Activated CD8-positive, alpha-beta memory T cell treated with anti-CD3 and anti-CD28 coated beads, Interleukin-2, amount 50 U/mL, for 48 hours (primary cell): ENCODE results near the gene C2CD2L.
"Not testable (repeated sequence)": the region's sequence is repeated elsewhere in the genome, so short reads cannot be mapped to it uniquely, and the experiment has no call there.

Experiments
- DNase-seq: peaks from one replicate; pipeline ENCODE4 v3.0.0-alpha.2; 2020

The C2CD2L gene

DNA sequence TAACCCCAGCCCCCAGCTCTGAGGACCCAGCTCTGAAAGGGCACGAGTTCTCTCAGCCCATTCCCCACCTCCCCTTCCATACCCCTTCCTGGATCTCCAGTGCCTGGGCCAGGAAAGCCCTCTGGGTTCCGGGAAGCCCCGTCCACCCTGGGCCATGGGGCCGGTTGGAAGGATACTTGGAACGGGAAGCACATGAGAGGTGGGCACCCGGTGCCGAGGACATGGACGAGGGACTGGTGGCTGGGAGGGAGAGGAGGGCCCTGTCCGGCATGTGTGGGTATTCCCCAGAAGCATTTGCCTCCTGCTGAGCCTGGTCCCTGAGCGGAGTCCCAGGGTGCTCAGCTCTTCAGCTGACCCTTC, 9.1 kb downstream of the C2CD2L start:
- no peak for DNase-seq

DNA sequence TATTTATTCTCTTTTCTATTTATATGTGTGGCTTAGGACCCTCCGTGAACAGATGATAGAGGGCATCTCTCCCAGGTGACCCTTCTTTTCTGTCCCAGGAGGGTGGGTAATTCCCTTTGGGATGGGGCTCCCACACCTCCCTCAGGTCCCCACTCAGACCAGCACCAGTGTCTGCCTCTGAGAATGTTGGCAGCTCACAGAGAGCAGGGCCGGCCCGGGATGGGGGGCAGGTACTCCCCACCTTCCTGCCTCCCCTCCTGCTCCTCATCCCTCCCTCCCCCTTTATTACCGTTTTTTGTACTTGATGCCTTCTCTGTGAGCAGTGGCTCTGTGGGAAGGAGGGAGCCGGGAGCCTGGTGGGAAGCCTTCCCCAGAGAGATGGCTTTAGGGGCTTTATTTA, 9.5 kb downstream of the C2CD2L start:
- no peak for DNase-seq

DNA sequence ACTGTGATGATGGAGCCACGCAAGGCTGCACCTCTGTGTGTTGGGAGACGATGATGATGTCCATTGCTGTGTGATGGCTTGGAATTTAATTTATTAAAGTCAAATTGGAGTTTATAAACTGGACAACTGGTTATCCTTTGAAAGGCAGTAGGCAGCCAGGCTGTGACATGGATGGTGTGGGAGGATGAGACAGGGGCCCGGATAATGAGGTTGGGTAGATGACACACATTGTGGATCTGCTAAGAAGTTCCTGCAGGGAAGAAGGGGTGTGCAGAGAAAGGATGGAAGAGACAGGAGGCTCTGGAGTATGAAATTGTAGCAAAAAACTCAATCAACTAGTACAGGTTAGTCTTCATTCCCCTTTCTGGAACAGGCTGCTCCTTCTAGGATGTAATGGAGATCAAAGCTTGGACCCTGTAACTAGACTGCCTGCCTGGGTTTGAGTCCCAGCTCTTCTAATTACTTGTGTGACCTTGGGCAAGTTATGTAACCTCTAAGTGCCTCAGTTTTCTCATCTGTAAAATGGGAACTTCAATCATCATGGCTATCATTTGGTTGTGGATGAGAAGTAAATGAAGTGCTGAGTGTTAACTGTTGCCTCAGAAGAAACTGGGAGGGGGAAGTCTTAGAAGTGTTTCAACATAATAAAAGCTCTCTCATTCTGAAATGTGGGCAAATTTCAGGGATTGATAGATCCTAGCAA, 10.0 kb downstream of the C2CD2L start:
- DNase-seq: no peak

DNA sequence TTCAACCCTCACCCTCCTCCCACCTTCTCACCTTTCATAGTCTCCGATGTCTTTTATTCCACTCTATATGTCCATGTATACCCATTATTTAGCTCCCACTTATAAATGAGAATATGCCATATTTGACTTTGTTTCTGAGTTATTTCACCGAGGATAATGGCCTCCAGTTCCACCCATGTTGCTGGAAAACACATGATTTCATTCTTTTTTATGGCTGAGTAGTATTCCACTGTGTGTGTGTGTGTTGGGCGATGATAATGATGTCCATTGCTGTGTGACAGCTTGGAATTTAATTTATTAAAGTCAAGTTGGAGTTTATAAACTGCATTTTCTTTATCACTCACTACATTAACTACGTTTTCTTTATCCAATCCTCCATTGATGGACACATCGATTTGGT, 11.1 kb downstream of the C2CD2L start:
- DNase-seq: no peak

GRCh38 chr11:119118946-119119345, 11.8 kb downstream of the C2CD2L start:
- DNase-seq: no peak

GRCh38 chr11:119120639-119121007, 13.5 kb downstream of the C2CD2L start:
- DNase-seq: no peak

DNA sequence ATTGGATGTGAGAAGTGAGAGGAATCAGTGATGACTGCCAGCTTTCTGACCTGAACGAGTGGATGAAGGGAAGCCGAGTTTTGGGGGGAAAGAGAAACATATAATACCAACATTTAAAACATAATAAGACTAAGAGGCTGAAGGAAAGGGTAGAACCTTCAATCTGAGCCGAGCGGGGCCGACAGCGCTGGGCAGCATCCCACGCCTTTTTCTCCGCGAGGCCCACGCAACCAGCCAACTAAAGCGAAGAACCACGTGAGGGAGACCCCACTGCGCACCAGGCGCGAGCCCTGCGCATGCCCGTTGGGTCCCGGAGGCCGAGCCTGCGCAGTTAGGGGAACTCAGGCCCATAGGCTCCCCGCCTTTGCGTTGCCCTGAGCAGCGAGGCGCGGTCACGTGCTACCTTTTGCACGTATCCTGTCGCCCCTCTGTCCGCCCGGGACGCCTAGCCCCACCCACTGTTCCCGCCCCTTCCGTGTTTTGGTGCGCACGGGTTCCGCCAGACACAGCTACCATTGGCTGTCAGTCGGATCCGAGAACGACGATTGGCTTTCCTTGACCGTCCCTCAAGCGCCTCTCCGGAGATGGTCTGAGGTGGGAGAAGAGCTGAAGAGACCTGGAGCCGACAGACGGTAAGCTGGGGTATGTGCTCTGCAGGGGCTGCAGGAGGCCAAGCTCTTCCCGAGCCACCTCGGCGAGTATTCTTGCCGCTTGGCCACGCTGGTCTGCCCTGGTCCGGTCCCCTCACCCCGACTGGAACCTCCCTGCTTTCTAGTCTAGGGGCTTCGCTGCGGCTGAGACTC, 14.1 kb downstream of the C2CD2L start, which contains the start of gene HINFP:
TSS of gene HINFP (plus strand) at position 573 of the 803 bp plus-strand sequence. CDS start 5,365 bp downstream, outside the sequence.
- peak; percentile 99 for DNase-seq

- no peak for DNase-seq
Measured at GRCh38 chr11:119121811-119122124, 14.6 kb downstream of the C2CD2L start.

- DNase-seq: no peak
Measured at GRCh38 chr11:119125821-119126220, 18.7 kb downstream of the C2CD2L start.

GRCh38 chr11:119126675-119127268, 19.6 kb downstream of the C2CD2L start:
- DNase-seq: no peak

GRCh38 chr11:119130662-119131061, 23.5 kb downstream of the C2CD2L start:
- no peak for DNase-seq

- no peak for DNase-seq
Measured at GRCh38 chr11:119134389-119134978, 27.3 kb downstream of the C2CD2L start.

DNA sequence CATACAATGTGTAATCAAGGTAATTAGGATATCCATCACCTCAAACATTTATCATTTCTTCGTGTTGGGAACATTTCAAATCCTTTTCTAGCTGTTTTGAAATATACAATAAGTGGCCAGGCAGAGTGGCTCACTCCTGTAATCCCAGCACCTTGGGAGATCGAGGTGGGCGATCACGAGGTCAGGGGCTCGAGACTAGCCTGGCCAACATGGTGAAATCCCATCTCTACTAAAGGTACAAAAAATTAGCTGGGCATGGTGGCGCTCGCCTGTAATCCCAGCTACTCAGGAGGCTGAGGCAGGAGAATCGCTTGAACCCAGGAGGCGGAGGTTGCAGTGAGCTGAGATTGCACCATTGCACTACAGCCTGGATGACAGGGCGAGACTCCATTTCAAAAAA, 32.1 kb downstream of the C2CD2L start:
- DNase-seq: not testable (repeated sequence)

GRCh38 chr11:119144825-119145486, 37.8 kb downstream of the C2CD2L start:
- no peak for DNase-seq

DNA sequence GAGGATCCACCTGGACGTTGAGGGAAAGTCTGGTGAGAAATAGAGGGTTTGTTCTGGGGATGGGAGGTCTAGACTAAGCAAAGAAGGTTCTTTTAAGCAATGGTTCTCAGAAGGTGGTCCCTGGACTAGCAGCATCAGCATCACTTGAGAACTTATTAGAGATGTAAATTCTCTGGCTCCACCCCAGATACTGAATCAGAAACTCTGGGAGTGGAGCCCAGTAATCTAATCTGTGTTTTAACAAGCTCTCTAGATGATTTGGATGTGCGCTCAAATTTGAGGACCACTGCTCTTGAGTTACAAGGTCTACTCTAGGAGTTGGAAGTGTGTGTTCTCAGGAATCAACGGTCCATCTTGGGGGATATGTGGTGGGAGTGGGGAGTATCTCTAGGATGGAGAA, 38.4 kb downstream of the C2CD2L start:
- no peak for DNase-seq

DNA sequence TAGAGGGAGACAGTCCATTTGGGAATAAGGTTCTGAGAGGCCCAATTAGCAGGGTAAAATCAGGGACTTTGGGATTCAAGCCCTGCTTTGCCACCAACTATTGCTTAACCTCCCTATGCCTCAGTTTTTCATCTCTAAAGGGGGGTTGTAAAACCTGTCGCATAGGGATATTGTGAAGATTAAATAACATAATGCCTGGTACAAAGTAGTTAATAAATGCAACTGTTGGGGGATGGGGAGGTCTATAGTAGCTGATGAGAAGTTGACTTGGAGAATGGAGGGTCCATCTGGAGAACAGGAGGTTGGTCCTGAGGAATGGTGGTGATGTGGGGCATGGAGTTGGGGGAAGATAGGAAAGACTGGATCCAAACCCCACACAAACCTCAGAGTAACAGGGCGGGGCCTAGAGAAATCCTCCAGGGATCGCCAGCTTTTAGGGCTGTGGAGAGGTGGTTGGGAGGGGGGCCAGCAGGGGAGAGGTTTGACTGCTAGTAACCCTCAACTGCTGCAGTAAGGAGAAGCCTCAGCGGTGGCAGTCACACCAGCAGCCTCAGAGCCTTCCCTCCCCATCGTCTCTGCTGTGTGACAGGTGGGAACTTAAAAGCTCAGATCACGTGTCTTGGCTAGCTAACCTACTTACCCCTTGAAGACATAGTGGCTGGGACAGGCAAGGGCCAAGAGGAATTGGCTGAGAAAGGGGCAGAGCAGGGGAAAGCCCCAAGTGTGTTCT, 40.6 kb downstream of the C2CD2L start:
- DNase-seq: no peak

GRCh38 chr11:119148720-119149017, 41.5 kb downstream of the C2CD2L start:
- no peak for DNase-seq

DNA sequence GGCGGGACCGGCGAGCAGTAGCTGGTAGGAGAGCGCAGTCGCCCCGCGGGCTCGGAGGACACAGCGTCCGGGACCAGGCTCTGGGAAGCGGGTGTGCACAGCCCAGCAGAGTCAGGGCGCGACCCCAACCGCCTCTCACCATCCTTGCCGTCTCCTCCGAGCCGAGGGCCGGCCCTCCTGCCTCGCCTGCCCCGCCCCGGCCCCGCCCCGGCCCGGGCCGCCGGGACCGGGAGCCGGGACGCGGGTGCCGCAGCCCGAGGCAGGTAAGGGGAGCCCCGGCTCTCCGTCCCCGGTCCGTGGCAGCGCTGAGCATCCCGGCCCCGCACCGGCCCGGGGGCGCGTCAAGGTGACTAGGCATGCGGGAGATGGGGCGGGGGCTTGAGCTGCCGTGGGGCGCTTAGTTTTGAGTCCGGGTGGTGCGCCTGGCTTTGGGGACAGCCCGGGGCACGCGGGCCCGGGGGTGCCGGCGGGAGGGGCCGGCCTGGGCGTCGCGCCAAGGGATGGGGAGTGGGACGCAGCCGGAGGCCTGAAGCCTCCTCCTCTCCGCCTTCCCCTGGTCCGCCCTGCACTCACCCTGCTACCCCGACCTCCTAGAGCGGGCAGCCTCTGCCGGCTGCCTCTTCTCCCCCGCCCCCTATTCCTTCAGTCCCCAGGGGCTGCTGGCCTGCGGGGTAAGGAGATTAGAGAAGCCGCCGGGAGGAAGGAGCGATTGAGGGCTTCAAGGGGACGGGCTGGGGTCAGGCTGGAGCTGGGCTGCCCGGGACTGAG, 42.1 kb downstream of the C2CD2L start, which contains the start of gene ABCG4:
TSS of gene ABCG4 (plus strand) at position 35 of the 768 bp plus-strand sequence. CDS start 914 bp downstream, outside the sequence.
- DNase-seq: peak; percentile 69

DNA sequence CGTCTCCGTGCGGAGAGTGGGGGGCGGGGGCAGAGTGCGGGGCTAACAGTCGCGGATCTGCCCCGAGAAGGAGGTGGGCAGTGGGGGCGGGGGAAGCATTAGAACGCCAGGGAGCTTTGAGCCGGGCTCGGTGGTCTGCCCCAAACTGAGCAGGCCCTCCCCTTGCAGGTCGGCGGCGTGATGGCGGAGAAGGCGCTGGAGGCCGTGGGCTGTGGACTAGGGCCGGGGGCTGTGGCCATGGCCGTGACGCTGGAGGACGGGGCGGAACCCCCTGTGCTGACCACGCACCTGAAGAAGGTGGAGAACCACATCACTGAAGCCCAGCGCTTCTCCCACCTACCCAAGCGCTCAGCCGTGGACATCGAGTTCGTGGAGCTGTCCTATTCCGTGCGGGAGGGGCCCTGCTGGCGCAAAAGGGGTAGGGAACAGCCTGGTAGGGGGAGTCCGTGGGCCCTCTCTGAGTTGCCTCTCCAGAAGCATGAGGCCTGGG, 42.7 kb downstream of the C2CD2L start:
- DNase-seq: no peak

- DNase-seq: no peak
Measured at GRCh38 chr11:119152043-119152442, 44.9 kb downstream of the C2CD2L start.

DNA sequence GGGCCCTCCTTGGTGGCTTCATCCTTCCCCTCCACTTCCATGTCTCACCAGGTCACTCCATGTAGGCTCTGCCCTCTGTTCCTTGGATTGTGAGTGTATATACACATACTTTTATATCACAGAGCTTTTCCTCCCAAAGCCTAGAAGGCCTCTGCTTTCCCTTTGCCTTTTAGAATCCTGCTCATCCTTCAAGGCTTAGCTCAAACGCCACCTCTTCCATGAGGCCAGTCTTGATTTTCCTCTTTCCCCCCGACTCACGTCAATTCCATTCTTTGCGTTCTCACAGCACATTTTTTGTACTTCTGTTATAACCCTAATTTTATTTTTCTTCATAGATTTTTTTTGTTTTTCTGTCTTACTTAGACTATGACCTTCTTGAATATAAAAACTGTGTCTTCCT, 45.5 kb downstream of the C2CD2L start:
- no peak for DNase-seq
